HFFc6 (cell line): ENCODE results near the gene BRDT. TPM values are rescaled to one million over a fixed set of nuclear protein-coding genes. Genes with fewer than 3 reads are reported as not detected.
A peak's percentile ranks its signal among the peaks of the same experiment; 100 is the strongest.

ENCODE experiments used
- DNase-seq: peaks from one replicate; pipeline ENCODE4 v3.0.0-alpha.2; 2018
- H3K27ac Mint-ChIP-seq: 2 replicates; pipeline ENCODE4 v1.8.0; 2020; ENCODE audit warnings: mild to moderate bottlenecking, mixed read lengths
- H3K27me3 Mint-ChIP-seq: 2 replicates; pipeline ENCODE4 v1.8.0; 2021; ENCODE audit warnings: mild to moderate bottlenecking, moderate library complexity, mixed read lengths; ENCODE audit not compliant: insufficient read depth
- H3K36me3 Mint-ChIP-seq: 2 replicates; pipeline ENCODE4 v1.8.0; 2021; ENCODE audit warnings: low read depth, mixed read lengths
- H3K4me1 Mint-ChIP-seq: 2 replicates; pipeline ENCODE4 v1.8.0; 2020; ENCODE audit warnings: low read depth, mixed read lengths
- H3K4me3 Mint-ChIP-seq: 2 replicates; pipeline ENCODE4 v1.8.0; 2020; ENCODE audit warnings: mild to moderate bottlenecking, moderate library complexity, mixed read lengths
- H3K9me3 Mint-ChIP-seq: 2 replicates; pipeline ENCODE4 v1.8.0; 2020; ENCODE audit warnings: mild to moderate bottlenecking, mixed read lengths
- long read RNA-seq: library from polyadenylated mRNA; unstranded; transcript quantifications from one replicate; pipeline ENCODE4 v2.0.0, GENCODE V29; 2019
- total RNA-seq, 6 experiments: library from RNA; stranded (reverse); fragmentation: NEBNext Ultra II Directional; extraction: Animal tissue kit (Norgen Biotek cat#: 25700); gene quantifications; 2 replicates in 1 of 6; 3 replicates in 5 of 6; pipeline ENCODE4 v1.2.3, GENCODE V29; 2021
- TF ChIP-seq, protein P1 (sequence below): fragments of 200-600 bp; sonication (generic); IDR thresholded peaks from 2 replicates; pipeline ENCODE4 v1.5.0; 2021; ENCODE audit warnings: antibody characterized with exemption, mild to moderate bottlenecking

The BRDT gene
- total RNA-seq: not detected
- long read RNA-seq: 0 reads

- DNase-seq: no peak
- Mint-ChIP-seq H3K27ac (no peak within 1 kb of the TSS), H3K36me3 (no peaks in the 10 kb centered on the region; the same call in 1 of the 2 replicates), H3K27me3 (peaks cover 2% of the 10 kb centered on the region), H3K4me3 (no peak within 1 kb of the TSS; the same call in 1 of the 2 replicates), H3K9me3 (no peaks in the 10 kb centered on the region), H3K4me1 (no peaks in the 10 kb centered on the region; the same call in 1 of the 2 replicates)
- TF ChIP-seq, protein P1, sequence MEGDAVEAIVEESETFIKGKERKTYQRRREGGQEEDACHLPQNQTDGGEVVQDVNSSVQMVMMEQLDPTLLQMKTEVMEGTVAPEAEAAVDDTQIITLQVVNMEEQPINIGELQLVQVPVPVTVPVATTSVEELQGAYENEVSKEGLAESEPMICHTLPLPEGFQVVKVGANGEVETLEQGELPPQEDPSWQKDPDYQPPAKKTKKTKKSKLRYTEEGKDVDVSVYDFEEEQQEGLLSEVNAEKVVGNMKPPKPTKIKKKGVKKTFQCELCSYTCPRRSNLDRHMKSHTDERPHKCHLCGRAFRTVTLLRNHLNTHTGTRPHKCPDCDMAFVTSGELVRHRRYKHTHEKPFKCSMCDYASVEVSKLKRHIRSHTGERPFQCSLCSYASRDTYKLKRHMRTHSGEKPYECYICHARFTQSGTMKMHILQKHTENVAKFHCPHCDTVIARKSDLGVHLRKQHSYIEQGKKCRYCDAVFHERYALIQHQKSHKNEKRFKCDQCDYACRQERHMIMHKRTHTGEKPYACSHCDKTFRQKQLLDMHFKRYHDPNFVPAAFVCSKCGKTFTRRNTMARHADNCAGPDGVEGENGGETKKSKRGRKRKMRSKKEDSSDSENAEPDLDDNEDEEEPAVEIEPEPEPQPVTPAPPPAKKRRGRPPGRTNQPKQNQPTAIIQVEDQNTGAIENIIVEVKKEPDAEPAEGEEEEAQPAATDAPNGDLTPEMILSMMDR: no peak
Measured at GRCh38 chr1:91949356-91949699, at the start of gene BRDT. Gene BRDT (plus strand): TSS chr1:91949401. CDS start chr1:91962755, 13,354 bp downstream.

DNA sequence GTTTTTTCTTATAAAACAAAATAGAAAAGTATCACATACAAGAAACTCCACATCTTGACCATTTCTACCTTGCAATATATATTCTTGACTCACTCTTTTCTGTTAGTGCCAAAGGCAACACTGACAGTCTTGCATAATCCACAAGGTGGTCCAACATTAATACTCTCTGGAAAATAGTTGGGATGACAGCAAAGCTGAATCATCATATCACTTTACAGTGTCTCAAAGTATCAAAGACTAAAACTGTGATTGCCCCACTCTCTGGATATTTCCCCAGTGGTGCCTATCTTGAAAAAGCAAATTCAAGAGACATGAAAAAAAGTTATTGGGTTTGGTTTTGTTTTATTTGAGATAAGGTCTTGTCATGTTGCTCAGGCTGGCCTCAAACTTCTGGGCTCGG lies 48.6 kb upstream of the BRDT start:
- Mint-ChIP-seq H3K9me3 (no peaks in the 10 kb centered on the region), H3K27ac (no peak overlapping the region), H3K4me3 (no peak overlapping the region), H3K27me3 (no peaks in the 10 kb centered on the region; the same call in 1 of the 2 replicates), H3K4me1 (peaks cover 38% of the 10 kb centered on the region), H3K36me3 (no peaks in the 10 kb centered on the region)
- peak; percentile 83 for DNase-seq
- TF ChIP-seq, protein P1: no peak

- TF ChIP-seq, protein P1: no peak
- DNase-seq: no peak
- peaks cover 31% of the 10 kb centered on the region for H3K4me1 Mint-ChIP-seq
- H3K4me3 Mint-ChIP-seq: no peak overlapping the region
- no peak overlapping the region for H3K27ac Mint-ChIP-seq
- no peaks in the 10 kb centered on the region for H3K36me3 Mint-ChIP-seq
- no peaks in the 10 kb centered on the region for H3K9me3 Mint-ChIP-seq
- H3K27me3 Mint-ChIP-seq: no peaks in the 10 kb centered on the region
Measured at GRCh38 chr1:91901231-91901630, 48.0 kb upstream of the BRDT start.

DNA sequence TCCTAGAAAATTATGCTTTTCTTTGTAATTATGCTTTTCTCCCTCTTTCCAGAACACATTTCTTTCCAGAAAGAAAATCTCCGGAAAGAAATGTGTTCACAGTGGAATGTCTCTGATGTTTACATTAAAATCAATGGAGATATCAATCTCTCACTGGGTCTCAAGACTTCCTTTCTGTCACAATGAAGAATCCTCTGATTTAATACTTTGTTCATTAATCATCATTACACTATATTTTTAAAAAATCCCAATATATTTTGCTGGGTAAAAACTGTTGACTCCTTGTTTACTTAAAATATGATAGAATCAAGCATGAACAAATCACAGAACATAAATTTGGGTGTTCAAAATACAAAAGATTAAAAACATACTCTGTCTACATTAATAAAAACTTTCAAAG lies 36.9 kb upstream of the BRDT start:
- H3K4me1 Mint-ChIP-seq: peaks cover 22% of the 10 kb centered on the region
- DNase-seq: no peak
- TF ChIP-seq, protein P1: no peak
- H3K4me3 Mint-ChIP-seq: no peak overlapping the region
- 0 out of 2 replicates have a peak overlapping the region, but pooled peaks have one; percentile 4 for H3K27ac Mint-ChIP-seq
- no peaks in the 10 kb centered on the region for H3K9me3 Mint-ChIP-seq
- H3K27me3 Mint-ChIP-seq: no peaks in the 10 kb centered on the region; the same call in 1 of the 2 replicates
- H3K36me3 Mint-ChIP-seq: no peaks in the 10 kb centered on the region

GRCh38 chr1:91913018-91913417 lies 36.2 kb upstream of the BRDT start:
- no peaks in the 10 kb centered on the region for H3K9me3 Mint-ChIP-seq
- peaks cover 22% of the 10 kb centered on the region for H3K4me1 Mint-ChIP-seq
- H3K27ac Mint-ChIP-seq: peak overlapping the region; percentile 14; the same call in 1 of the 2 replicates
- no peaks in the 10 kb centered on the region for H3K36me3 Mint-ChIP-seq
- peak; percentile 4 for DNase-seq
- TF ChIP-seq, protein P1: no peak
- H3K27me3 Mint-ChIP-seq: no peaks in the 10 kb centered on the region; the same call in 1 of the 2 replicates
- no peak overlapping the region for H3K4me3 Mint-ChIP-seq
